ENCODE data around the gene TMC2. TPM values are rescaled to one million over a fixed set of nuclear protein-coding genes. Genes with fewer than 3 reads are reported as not detected.

The TMC2 gene
- total RNA-seq, 1 experiment from 2014 or later: not detected

DNA sequence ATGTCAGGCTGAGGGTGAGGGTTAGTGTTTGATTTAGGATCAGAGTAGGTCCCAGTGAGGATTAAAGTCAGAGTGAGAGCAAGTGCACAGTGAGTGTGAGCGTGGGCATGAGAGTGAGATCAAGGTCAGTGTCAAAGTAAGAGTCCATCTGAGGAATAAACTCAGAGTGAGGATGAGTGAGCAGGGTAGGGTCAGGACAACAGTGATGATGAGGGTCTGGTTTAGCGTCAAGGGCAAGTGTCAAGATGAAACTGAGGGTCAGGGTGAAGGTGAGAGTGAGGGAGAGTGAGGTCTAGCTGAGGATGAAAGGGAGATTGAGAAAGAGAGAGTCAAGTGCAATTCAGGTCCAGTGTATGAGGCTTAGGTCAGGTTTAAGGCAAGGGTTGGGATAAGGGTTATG lies 20.0 kb upstream of the TMC2 start:
- ATAC-seq: no peak
- Mint-ChIP-seq H3K36me3 (no peaks in the 10 kb centered on the region), H3K27ac (no peak overlapping the region)

GRCh38 chr20:2518096-2518495 lies 18.3 kb upstream of the TMC2 start:
- no peaks in the 10 kb centered on the region for H3K9me3 Mint-ChIP-seq
- no peaks in the 10 kb centered on the region for H3K36me3 Mint-ChIP-seq
- no peak for DNase-seq (ENCODE audit: low spot score)
- TF ChIP-seq NR2C2 (CRISPR knock-in tag; IDR thresholded peaks at IDR 0.05): no peak
- no peak for TF ChIP-seq ZNF121 (CRISPR knock-in tag; IDR thresholded peaks at IDR 0.05)
- TF ChIP-seq JAZF1 (CRISPR knock-in tag; IDR thresholded peaks at IDR 0.05): no peak
- no peak for TF ChIP-seq FOXP1 (CRISPR knock-in tag; IDR thresholded peaks at IDR 0.05; ENCODE audit: borderline replicate concordance)
- TF ChIP-seq NFE2L1 (CRISPR knock-in tag; IDR thresholded peaks at IDR 0.05): no peak
- no peak for TF ChIP-seq FOXK1 (CRISPR knock-in tag; IDR thresholded peaks at IDR 0.05)
- H3K4me1 Mint-ChIP-seq: no peaks in the 10 kb centered on the region
- POLR2A ChIA-PET: no interaction called here
- peaks cover 48% of the 10 kb centered on the region for H3K27me3 Mint-ChIP-seq (ENCODE audit: low read depth)
- H3K27ac Mint-ChIP-seq: no peak overlapping the region
- no peak for ATAC-seq
- no peak overlapping the region for H3K4me3 Mint-ChIP-seq
- CTCF ChIA-PET: no interaction called here

More for the DNA sequence above, 20.0 kb upstream of the TMC2 start:
- no peaks in the 10 kb centered on the region for H3K4me1 Mint-ChIP-seq
- CTCF ChIA-PET: no interaction called here
- POLR2A ChIA-PET: no interaction called here
- peaks cover 31% of the 10 kb centered on the region for H3K27me3 Mint-ChIP-seq (ENCODE audit: low read depth)
- TF ChIP-seq, protein P1, sequence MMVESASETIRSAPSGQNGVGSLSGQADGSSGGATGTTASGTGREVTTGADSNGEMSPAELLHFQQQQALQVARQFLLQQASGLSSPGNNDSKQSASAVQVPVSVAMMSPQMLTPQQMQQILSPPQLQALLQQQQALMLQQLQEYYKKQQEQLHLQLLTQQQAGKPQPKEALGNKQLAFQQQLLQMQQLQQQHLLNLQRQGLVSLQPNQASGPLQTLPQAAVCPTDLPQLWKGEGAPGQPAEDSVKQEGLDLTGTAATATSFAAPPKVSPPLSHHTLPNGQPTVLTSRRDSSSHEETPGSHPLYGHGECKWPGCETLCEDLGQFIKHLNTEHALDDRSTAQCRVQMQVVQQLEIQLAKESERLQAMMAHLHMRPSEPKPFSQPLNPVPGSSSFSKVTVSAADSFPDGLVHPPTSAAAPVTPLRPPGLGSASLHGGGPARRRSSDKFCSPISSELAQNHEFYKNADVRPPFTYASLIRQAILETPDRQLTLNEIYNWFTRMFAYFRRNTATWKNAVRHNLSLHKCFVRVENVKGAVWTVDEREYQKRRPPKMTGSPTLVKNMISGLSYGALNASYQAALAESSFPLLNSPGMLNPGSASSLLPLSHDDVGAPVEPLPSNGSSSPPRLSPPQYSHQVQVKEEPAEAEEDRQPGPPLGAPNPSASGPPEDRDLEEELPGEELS (CRISPR knock-in tag; IDR thresholded peaks at IDR 0.05): no peak
- TF ChIP-seq ATF1 (CRISPR knock-in tag; IDR thresholded peaks at IDR 0.05): no peak
- no peak for TF ChIP-seq ZNF396 (CRISPR knock-in tag; IDR thresholded peaks at IDR 0.05; ENCODE audit: borderline replicate concordance)
- TF ChIP-seq RELA (CRISPR knock-in tag; IDR thresholded peaks at IDR 0.05; ENCODE audit: borderline replicate concordance): no peak
- TF ChIP-seq, protein P2, sequence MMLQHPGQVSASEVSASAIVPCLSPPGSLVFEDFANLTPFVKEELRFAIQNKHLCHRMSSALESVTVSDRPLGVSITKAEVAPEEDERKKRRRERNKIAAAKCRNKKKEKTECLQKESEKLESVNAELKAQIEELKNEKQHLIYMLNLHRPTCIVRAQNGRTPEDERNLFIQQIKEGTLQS (CRISPR knock-in tag; conservative IDR thresholded peaks at IDR 0.05): no peak
- no peak for TF ChIP-seq GTF2I (CRISPR knock-in tag; conservative IDR thresholded peaks at IDR 0.05)
- TF ChIP-seq, protein P3, sequence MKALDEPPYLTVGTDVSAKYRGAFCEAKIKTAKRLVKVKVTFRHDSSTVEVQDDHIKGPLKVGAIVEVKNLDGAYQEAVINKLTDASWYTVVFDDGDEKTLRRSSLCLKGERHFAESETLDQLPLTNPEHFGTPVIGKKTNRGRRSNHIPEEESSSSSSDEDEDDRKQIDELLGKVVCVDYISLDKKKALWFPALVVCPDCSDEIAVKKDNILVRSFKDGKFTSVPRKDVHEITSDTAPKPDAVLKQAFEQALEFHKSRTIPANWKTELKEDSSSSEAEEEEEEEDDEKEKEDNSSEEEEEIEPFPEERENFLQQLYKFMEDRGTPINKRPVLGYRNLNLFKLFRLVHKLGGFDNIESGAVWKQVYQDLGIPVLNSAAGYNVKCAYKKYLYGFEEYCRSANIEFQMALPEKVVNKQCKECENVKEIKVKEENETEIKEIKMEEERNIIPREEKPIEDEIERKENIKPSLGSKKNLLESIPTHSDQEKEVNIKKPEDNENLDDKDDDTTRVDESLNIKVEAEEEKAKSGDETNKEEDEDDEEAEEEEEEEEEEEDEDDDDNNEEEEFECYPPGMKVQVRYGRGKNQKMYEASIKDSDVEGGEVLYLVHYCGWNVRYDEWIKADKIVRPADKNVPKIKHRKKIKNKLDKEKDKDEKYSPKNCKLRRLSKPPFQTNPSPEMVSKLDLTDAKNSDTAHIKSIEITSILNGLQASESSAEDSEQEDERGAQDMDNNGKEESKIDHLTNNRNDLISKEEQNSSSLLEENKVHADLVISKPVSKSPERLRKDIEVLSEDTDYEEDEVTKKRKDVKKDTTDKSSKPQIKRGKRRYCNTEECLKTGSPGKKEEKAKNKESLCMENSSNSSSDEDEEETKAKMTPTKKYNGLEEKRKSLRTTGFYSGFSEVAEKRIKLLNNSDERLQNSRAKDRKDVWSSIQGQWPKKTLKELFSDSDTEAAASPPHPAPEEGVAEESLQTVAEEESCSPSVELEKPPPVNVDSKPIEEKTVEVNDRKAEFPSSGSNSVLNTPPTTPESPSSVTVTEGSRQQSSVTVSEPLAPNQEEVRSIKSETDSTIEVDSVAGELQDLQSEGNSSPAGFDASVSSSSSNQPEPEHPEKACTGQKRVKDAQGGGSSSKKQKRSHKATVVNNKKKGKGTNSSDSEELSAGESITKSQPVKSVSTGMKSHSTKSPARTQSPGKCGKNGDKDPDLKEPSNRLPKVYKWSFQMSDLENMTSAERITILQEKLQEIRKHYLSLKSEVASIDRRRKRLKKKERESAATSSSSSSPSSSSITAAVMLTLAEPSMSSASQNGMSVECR (CRISPR knock-in tag; IDR thresholded peaks at IDR 0.05; ENCODE audit: borderline replicate concordance): no peak
- TF ChIP-seq CDX4 (CRISPR knock-in tag; IDR thresholded peaks at IDR 0.05; ENCODE audit: borderline replicate concordance): no peak
- no peaks in the 10 kb centered on the region for H3K9me3 Mint-ChIP-seq
- no peak overlapping the region for H3K4me3 Mint-ChIP-seq
- DNase-seq (ENCODE audit: low spot score): no peak

- no peak for ATAC-seq
- CTCF ChIA-PET: no interaction called here
- no peaks in the 10 kb centered on the region for H3K36me3 Mint-ChIP-seq
- POLR2A ChIA-PET: no interaction called here
- H3K27me3 Mint-ChIP-seq (ENCODE audit: low read depth): peaks cover 53% of the 10 kb centered on the region
- H3K4me1 Mint-ChIP-seq: no peaks in the 10 kb centered on the region
- TF ChIP-seq NR1H2 (CRISPR knock-in tag; IDR thresholded peaks at IDR 0.05) (no peak), ZNF416 (CRISPR knock-in tag; IDR thresholded peaks at IDR 0.05) (no peak), ZBTB43 (CRISPR knock-in tag; IDR thresholded peaks at IDR 0.05) (no peak), ESRRA (CRISPR knock-in tag; IDR thresholded peaks at IDR 0.05; ENCODE audit: borderline replicate concordance) (no peak), OVOL2 (CRISPR knock-in tag; IDR thresholded peaks at IDR 0.05; ENCODE audit: borderline replicate concordance) (no peak)
- TF ChIP-seq, protein P4, sequence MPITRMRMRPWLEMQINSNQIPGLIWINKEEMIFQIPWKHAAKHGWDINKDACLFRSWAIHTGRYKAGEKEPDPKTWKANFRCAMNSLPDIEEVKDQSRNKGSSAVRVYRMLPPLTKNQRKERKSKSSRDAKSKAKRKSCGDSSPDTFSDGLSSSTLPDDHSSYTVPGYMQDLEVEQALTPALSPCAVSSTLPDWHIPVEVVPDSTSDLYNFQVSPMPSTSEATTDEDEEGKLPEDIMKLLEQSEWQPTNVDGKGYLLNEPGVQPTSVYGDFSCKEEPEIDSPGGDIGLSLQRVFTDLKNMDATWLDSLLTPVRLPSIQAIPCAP (CRISPR knock-in tag; IDR thresholded peaks at IDR 0.05): no peak
- DNase-seq (ENCODE audit: low spot score): no peak
- no peak overlapping the region for H3K4me3 Mint-ChIP-seq
- no peaks in the 10 kb centered on the region for H3K9me3 Mint-ChIP-seq
- H3K27ac Mint-ChIP-seq: no peak overlapping the region
These were observed 17.8 kb upstream of the TMC2 start for GRCh38 chr20:2518558-2518957.

Data from WTC11 (cell line).